ENCODE data around the gene ATXN7.

The ATXN7 gene

DNA sequence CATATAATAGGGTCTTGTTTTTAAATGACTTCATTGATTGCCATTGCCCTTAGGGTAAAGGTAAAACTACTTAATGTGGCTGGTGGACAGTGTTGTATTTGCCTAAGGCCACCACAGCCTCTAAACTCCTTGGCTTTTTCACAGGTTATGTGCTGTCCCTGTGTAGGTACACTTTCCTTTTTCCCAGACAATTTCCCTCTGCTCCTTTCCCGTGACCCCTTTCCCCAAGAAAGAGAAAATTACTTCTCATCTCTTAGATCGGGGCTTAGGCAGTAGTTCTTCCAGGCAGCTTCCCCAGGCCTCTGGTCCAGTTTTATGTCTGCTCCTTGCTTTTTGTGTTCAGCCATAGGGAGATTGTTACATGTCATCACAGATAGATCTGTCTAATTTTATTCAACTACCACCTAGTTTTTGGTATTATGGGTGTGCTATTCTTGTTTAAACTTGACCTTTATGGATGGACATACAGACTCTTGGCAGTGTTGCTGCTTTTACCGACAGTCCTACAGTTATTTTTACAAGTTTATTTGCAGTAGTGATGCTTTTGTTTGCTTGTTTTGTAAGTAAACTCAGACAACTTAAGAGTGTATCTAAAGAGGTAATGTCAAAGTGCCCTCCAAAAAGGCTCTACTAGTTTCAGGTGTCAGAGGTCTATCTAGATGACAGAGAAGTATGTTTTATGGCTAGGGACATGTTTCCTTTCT lies 69.0 kb downstream of the ATXN7 start:
- FAIRE-seq = no peak

DNA sequence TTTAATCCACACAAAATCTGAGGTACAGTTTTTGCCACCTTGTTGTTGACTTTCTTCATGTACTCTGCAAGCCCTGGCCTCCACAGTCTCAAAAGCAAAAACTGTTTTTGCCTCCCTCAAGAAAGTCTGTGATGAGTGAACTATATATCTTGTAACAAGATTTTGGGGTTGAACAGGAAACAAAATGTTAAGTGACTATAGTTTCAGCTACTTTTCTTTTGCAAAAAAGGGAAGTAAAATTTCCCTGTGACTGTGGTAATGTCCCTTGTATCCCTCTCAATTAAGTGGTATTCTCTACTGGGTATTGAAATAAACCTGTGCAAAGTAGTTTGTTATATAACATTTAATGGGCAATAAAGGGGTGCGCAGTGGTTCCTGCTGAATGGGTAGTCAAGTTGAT lies 69.8 kb downstream of the ATXN7 start:
- FAIRE-seq (peak; percentile 77), DNase-seq (ENCODE audit: extremely low spot score, insufficient read length, low read depth) (no peak)

More for the DNA sequence above, 69.0 kb downstream of the ATXN7 start:
- no peak for DNase-seq (ENCODE audit: extremely low spot score, insufficient read length, low read depth)

DNA sequence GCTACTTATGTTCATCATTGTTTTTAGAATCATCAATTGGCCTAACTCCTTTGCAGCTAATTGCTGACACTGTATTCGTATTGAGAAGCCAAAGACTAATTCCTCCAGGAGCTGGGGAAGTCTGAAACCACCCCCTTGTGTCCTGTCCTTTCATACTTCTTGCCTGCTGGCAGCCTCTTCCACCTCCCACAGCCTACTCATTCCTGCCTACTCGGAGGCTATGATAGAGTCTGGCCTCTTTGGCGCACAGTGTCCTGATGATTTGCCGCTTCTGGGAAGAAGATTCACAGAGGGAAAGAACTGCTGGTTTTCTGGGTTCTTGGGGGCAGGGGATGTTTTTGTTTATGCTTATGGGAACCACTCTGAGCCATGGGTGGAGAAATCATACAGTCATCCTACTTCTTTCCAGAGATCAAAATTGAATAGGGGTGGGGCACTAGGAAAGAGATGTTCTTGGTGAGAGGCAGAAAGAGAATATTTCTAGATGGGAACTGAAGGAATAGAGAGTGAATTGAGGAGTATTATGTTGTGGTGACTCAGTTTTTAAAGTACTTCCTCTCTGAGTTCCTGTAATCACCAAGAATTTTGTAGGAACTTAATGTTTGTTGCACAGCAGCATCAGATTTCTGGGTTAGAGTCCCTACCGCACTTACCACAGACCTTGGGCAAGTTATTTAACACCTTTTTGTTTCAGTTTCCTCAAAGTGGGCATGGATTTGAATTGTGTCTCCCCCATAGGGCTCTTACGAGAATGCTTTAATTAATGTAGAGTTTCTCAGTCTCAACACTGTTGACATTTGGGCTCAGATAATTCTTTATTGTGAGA lies 70.6 kb downstream of the ATXN7 start:
- FAIRE-seq = peak; percentile 47

DNA sequence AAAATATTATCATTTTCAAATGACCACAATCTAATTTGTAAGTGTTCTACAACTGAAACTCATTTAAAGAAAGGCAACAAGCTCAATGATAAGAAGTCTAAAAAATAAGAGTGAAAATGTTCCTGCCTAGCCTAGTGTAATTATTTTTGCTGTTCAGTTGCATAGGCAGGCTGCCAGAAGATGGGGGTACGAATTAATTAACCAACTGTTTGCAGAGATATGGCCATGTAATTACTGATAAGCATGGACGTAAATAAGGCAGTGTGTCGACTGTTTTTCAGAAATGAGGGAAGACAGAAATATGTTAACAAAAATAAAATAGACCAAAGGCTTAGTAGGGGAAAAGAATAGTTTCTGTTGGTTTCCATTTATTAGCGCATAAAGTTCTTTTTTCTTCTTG lies 73.3 kb downstream of the ATXN7 start:
- DNase-seq (ENCODE audit: extremely low spot score, insufficient read length, low read depth) (no peak), FAIRE-seq (no peak)

More for the DNA sequence above, 70.6 kb downstream of the ATXN7 start:
- no peak for DNase-seq (ENCODE audit: extremely low spot score, insufficient read length, low read depth)

DNA sequence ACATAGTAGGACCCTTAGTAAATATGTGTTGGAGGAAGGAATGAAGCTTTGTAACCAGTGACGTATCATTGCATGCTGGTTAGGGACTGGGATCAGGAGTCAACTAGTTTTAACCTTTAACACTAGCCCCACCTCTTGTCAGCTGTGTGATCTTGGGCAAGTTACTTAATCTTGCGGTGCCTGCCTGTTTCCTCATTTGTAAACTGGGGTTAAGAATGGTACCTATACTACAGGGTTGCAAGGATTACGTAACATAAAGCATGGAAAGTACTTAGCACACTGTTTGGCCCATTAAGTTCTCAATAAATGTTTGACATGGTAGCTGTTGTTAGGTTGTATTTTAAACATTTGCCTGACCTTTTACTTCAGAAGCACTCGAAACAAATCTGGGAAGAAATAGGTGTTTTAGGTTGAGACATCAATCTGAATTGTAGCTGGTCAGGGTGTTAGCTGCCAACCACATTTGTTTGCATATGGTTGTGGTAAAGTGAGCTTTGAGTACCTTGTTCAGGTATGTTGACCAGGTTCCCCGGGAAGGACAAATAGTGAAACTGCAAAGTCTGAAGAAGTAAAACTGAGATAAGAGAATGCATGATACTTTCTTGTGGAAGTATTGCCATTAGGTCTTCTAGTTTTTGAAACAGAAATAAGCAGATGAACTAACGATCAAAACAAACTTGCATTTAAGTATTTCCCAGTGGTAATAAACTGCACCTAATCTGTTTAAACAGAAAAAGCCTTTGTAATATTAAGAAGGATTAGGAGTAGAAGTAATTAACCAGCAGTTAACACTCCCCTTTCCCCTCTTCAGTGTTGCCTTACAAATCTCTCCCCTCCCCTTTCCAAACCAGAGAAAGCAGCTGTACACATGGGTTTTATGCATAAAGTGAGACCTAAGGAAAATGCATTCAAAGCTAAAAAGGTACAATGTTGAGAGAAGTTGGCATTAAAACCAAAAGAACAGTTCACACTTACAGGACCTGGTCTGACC lies 74.3 kb downstream of the ATXN7 start:
- FAIRE-seq = peak; percentile 89

DNA sequence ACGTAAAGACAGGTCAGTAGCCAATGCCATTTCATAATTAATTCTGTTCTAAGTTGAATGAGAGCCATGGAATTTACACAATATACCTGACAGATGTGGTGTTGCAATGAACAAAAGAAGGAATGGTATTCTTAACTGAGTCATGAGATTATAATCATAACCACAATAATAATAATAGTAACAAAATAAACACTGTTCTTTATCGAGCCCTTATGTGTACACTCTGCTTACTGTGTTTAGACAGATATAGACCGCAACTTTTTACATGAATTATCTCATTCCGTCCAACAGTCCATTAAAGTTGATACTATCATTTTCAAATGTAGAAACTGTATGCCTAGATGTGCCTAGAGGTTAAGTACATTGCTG lies 76.7 kb downstream of the ATXN7 start:
- no peak for FAIRE-seq
- no peak for DNase-seq (ENCODE audit: extremely low spot score, insufficient read length, low read depth)

More for the DNA sequence above, 74.3 kb downstream of the ATXN7 start:
- no peak for DNase-seq (ENCODE audit: extremely low spot score, insufficient read length, low read depth)

DNA sequence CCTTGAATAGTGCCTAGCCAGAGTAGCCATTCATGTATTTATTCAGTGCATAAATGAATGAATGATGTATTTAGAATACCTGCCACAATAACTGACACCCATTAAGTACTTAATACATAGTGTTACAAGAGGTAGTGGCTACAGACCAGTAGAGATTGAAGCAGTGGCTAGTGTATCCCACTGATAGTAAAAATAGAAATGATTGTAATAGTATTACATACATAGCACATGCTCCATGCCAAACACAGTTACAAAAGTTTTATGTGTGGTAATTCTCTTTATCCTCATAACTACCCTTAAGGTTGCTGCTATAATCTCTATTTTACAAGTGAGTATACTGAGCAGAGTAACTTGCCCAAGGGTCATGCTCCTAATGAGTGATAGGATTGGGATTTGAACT lies 78.9 kb downstream of the ATXN7 start:
- no peak for DNase-seq (ENCODE audit: extremely low spot score, insufficient read length, low read depth)
- FAIRE-seq = no peak

DNA sequence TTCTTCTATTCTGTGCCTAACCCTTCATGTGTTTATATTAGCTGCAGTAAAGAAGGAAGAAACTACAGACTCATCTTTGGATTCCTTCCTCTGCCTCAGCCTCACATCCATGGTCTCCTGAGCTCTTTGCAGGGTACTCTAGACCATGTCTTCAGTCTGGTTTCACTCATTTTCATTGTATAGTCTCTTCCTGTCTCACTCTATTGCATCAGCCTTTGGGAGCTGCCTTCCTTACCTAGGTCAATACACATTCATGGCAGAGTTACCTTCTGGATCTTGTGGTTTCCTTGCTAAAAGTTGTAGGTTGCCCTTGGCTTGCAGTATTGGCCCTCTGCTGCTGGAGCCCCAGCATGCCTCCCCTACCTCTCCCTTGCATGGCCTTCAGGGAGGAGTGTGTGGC lies 80.0 kb downstream of the ATXN7 start:
- FAIRE-seq = no peak

DNA sequence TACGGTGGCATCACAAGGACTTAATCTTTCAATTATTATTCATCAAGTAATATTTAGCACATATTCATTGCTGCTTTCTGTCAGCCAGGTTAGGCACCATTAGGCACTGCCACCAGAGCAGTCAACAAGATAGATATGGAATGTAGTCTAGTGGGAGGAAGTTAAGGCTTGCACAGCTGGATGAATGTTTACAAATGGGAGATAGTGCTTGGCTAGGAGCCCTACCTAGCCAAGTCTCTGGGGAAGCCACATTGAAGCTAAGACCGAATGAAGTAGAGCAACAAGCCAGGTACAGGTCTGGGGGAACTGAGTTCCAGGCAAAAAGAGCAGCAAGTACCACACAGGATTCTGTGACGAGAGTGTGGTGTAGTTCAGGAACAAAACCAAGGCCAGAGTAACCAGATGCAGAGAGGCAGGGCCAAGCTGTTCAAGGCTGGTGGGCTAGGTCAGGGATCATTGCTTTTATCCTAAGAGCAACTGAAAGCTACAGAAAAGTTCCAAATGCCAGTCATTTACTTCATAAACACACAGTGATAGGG lies 82.0 kb downstream of the ATXN7 start:
- FAIRE-seq (no peak), DNase-seq (ENCODE audit: extremely low spot score, insufficient read length, low read depth) (no peak)

More for the DNA sequence above, 80.0 kb downstream of the ATXN7 start:
- no peak for DNase-seq (ENCODE audit: extremely low spot score, insufficient read length, low read depth)

DNA sequence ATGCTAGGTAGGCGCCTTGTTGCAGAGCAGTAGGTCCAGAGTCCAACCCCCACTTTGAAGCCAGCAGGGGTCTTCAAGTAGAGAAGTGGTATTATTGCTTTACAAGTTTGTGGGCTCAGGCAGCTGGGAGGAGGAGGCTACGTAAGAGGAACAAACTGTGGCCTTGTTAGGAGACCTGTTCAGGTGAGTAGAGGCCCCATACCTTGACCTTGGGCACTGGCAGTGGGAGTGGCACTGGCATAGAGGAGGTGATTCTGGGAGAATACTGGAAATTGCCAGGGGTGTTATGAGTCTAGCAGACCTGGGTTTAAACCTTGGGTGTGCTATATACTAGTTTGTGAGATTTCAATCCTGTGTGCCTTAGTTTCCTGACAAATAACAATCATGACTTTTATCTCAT lies 83.1 kb downstream of the ATXN7 start:
- DNase-seq (ENCODE audit: extremely low spot score, insufficient read length, low read depth) = no peak
- FAIRE-seq = no peak

DNA sequence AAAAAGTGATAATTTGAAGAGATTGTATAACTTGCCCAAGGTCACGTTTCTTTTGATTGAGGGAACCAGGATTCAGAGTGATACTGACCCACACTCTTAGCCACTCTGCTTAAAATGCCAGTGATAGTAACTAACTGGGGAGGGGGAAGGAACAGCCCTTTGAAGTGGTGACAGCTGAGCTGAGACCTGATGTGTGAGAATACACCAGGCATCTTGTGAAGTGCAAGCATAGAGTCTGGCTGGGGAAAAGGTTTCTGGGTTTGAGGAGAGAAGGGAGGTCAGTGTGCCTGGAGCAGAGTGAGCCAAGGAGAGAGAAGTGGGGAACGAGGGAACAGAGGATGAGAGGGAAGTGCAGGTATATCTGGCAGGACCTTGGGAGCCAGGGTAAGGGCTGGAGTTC lies 83.9 kb downstream of the ATXN7 start:
- FAIRE-seq (no peak), DNase-seq (ENCODE audit: extremely low spot score, insufficient read length, low read depth) (no peak)

DNA sequence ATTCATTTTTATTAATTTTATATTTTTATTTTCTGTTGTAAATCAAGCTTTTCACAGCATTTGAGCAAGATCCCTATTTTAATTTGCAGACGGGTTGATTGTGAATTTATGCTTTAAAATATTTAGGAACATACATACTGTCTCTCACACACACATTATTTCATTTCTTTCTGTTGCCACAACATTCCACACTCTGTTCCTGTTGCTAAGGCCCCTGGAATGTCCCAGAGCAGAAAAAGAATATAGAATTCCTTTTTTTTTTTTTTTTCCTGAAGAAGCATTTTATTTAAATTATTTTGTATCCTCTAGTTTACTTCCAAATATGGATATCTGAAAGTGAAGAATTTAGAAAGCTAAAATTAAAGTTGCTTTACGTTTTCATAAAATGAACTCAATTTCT lies 85.3 kb downstream of the ATXN7 start:
- no peak for DNase-seq (ENCODE audit: extremely low spot score, insufficient read length, low read depth)
- no peak for FAIRE-seq

DNA sequence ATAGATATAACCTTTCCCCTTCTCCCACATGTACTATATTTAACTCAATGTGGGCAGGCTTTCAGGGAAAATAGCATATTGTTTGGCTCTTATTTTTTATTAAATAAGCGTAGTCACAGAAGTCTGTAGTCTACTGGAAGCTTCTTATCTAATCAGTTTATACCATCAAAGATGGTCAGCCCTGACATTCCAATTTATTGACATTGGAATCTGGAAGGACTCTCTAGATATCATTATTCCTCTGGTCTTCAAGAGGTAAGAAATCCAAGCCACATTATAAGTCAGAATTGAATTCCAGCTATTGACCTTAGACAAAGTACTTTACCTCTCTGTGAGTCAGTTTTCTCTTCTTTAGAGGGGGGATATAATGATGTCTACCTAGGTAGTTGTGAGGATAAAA lies 87.0 kb downstream of the ATXN7 start:
- no peak for DNase-seq (ENCODE audit: extremely low spot score, insufficient read length, low read depth)
- FAIRE-seq = no peak

DNA sequence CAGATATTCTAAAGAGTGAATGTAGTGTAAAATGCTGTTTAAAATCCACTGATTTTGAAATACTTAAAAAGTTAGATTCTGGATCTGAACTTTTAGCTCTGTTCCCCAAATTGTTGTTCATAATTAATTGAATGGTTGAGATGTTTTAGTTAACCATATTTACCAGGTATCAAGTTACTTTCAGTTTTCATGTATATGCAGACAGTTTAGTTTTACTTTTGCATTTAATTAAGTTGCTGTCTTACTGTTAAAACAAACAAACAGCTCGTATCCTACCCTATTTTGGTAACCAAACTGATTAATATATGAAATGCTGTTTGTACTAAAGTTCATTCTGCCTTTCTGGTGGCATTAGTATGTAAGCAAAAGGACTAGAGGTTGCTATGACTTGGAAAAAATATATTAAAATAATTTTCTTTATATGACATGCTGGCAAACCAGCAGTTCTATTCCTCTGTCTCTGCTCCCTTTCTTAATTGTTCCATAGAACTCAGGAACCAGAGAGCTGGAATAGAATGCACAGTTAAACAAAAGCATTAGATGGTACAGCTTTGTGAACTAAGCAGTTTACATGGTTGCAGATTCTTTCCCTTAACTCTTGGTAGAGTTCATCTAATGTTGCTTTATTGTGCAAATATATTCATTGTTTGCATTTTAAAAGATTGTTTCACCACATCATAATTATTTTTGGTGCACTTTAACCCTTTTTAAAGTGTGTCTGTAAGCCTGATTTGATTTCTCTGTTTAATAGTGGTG lies 88.0 kb downstream of the ATXN7 start:
- DNase-seq (ENCODE audit: extremely low spot score, insufficient read length, low read depth) (no peak), FAIRE-seq (peak; percentile 62)

DNA sequence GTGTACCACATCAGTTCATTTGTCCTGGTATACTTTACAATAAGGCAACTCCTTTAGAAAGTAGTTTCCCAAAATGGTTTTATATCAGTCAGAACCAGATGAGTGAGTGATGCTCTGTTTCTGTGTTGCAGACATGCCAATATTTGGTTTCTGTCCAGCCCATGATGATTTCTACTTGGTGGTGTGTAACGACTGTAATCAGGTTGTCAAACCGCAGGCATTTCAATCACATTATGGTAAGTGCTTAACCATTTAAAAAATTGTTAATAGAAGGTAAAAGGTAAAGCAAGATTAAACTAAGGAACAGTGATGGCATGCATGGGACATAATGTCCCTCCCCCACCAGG lies 88.6 kb downstream of the ATXN7 start:
- FAIRE-seq (no peak), DNase-seq (ENCODE audit: extremely low spot score, insufficient read length, low read depth) (no peak)

DNA sequence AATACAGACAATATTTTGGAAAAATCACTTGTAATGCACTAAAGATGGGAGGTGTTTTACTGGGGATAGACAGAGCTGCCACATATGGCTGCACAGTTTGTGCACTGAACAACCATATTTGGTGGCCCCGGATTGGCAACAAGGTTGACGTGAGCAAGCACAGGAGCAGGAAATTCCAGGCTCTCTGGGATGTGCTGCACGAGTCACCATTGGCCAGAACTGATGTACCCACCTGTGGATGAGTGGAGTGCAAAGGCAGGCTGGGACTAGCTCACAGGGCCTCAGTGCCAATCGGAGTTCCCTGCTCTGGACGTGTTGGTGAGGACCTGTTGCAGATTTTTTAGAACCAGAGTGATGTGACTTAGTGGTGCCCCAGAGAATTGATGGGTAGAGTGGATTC lies 90.5 kb downstream of the ATXN7 start:
- no peak for FAIRE-seq
- no peak for DNase-seq (ENCODE audit: extremely low spot score, insufficient read length, low read depth)

DNA sequence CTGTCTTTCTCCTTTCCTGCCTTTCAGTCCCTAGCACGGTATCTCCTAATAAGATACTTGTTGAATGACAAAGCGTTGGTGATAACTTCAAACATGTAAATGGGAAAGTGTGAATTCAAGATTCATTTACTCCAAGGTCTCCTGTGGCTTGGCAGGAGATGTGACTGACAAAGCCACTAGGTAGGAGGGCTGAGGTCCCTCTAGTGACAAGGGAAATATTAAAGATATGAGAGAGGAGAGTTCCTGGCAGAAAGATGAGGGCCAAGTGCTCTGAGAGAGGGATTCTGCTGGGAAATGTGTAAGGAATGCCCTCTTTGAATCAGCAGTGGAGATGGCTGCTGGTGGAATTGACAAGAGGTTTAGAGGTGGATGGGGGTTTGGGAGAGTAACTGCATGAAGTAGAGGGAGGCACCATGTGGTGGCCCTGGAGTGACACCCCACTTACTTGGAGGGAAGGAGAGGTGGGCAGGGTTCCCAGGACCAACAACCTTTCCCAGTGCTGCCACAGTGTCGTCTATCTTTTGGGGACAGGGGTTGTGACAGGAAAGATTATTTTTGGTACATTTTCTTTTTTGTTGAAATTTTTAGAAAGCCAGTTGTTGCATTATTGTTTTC lies 91.5 kb downstream of the ATXN7 start:
- FAIRE-seq = no peak
- no peak for DNase-seq (ENCODE audit: extremely low spot score, insufficient read length, low read depth)

DNA sequence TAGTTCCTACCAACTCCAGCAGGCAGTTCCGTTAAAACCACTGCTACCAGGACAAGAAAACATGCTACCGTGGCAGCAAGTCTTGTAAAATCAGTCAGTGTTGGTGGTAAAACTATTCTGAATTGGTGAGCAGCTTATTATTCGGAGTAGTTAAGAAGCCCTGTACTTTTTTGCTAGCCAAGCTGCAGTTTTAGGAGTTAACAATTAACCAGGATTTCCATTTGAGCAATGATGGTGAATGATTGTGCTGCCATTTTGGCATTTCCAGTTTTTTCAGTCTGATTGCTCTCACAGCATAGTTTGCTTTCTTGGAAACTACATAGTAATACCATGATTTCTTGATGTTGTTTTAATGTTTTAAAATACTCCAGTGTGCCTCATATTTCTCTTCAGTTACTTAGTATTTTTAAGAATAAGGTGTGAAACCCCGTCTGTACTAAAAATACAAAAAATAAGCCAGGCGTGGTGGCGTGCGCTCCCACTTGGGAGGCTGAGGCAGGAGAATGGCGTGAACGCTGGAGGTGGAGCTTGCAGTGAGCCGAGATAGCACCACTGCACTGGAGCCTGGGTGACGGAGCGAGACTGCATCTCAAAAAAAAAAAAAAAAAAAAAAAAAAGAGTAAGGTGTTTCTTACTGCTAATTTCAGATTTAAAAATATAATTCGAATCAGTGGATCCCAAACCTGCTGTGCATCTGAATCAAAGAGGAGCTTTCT lies 92.3 kb downstream of the ATXN7 start:
- FAIRE-seq (peak; percentile 77), DNase-seq (ENCODE audit: extremely low spot score, insufficient read length, low read depth) (no peak)
